IPS-15b (cell line): ENCODE data around the gene MYO1E.
"Not testable (repeated sequence)": the region's sequence is repeated elsewhere in the genome, so short reads cannot be mapped to it uniquely, and the experiment has no call there.

Experiments
- H3K27me3 ChIP-seq: one replicate; pipeline ENCODE4 v1.6.1; 2013; ENCODE audit warnings: low read length; ENCODE audit not compliant: control insufficient read depth, insufficient read depth
- H3K36me3 ChIP-seq: one replicate; pipeline ENCODE4 v1.6.1; 2013; ENCODE audit warnings: low read length; ENCODE audit not compliant: control insufficient read depth, insufficient read depth
- H3K4me1 ChIP-seq: one replicate; pipeline ENCODE4 v1.6.1; 2013; ENCODE audit warnings: mild to moderate bottlenecking, low read length; ENCODE audit not compliant: control insufficient read depth, insufficient read depth
- H3K4me3 ChIP-seq: one replicate; pipeline ENCODE4 v1.5.1; 2013; ENCODE audit warnings: low read depth, low read length
- H3K9ac ChIP-seq: one replicate; pipeline ENCODE4 v1.6.1; 2013; ENCODE audit warnings: low read depth, mild to moderate bottlenecking, low read length
- H3K9me3 ChIP-seq: one replicate; pipeline ENCODE4 v1.6.1; 2013; ENCODE audit warnings: mild to moderate bottlenecking, low read length; ENCODE audit not compliant: control insufficient read depth, insufficient read depth

MYO1E gene

DNA sequence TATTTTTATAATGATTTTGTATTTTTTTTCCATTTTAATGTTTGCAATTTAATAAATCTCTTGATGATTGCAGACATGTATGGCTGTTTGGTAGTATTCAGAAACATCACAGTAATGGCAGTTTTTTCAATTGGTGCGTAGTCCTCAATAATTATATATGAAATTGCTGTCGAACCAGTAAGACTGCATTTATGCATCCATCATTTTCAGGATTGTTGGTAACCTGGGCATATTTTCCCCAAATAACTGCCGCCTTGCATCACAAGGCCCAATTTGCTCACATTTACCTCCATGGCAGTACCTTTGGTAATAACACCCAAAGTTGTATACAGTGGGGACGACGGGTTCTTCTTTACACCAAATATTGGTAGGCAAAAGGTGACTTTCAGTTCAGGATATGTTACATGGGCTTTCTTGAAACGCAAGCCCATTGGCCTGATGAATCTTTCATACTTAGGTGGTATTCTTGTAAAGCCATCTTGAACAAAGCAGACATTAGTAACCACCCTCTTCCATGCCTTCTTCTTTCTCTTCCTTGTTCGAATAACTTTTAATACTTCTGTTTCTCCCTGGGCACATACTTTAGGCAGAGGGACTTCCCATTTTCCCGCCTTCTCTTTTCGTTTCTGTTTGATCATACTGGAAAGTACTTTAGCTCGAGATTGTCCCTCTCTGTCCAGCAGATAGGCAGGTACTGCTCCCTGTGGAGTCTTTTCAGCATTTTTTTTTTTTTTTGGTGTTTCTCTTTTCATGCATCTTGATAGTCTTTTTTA, 28.6 kb upstream of the MYO1E start:
- H3K9ac ChIP-seq, H3K36me3 ChIP-seq, H3K9me3 ChIP-seq, H3K4me3 ChIP-seq: not testable (repeated sequence)
- peaks cover 33% of the 10 kb centered on the region for H3K4me1 ChIP-seq
- H3K27me3 ChIP-seq: peaks cover 38% of the 10 kb centered on the region

DNA sequence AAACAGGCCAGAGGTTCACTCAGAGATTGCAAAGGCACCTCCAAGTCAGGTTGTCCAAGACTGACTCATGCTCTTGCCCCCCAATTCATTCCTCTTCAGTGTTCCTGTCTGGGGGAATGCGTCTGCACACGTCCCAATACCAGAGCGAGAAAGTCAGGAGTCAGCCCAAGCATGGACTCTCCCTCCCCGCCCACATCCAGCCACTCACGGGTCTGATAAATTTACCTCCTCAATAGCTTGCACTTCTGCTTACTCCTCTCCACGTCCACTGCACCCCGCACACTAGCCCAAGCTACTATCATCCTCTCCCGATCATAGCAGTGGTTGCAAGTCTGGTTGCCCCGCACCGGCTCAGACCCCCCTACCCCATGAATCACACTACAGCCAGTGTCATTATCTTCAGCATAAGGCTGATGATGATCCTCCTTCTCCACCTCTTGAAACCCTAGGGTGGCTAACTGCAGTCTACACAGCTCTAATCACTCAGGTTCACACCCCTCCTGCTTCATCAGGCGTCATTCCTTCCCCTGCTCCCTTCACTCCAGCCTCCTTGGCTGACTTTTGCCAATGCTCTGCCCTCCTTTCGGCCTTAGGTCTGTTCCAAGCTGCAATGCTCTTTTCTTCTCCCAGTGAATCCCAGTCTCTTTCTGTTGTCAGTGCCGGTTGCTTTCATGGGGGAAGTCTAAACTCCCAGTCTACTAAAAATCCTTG, 27.6 kb upstream of the MYO1E start:
- Histone ChIP-seq H3K36me3 (no peaks in the 10 kb centered on the region), H3K9me3 (no peaks in the 10 kb centered on the region), H3K9ac (no peak overlapping the region), H3K4me1 (peaks cover 33% of the 10 kb centered on the region), H3K27me3 (peaks cover 38% of the 10 kb centered on the region), H3K4me3 (no peak overlapping the region)

DNA sequence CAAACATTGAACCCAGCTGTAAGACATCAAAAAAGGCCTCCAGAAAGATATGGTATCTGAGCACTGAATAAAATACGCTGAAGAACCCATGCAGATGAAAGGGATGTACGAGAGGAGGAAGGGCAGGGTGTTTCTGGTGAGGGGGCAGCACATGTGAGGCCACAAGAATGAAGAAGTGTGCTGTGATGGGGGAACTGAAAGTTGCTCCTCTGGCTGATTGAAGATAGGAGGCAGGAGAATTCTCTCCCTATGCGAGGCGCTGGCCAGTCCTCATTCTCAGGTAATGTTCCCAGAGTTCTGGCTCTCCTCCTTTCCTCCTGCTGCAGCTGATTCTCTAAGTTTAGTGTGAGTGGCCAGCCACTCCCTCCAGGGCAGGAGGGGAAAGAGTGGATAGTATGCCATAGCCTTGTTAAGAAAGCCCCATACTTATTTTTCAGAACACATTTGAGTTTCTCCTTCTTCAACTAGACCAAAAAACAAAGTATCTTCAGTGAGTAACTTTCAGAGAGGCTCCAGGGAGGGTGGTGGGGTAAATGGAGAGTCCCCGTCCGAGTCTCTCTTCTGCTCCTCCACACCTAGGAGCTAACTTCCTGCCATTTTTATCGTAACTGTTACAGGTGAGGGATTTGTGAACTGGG, 26.9 kb upstream of the MYO1E start:
- H3K9ac ChIP-seq: no peak overlapping the region
- H3K4me3 ChIP-seq: no peak overlapping the region
- peaks cover 33% of the 10 kb centered on the region for H3K4me1 ChIP-seq
- H3K36me3 ChIP-seq: no peaks in the 10 kb centered on the region
- no peaks in the 10 kb centered on the region for H3K9me3 ChIP-seq
- H3K27me3 ChIP-seq: peaks cover 33% of the 10 kb centered on the region

DNA sequence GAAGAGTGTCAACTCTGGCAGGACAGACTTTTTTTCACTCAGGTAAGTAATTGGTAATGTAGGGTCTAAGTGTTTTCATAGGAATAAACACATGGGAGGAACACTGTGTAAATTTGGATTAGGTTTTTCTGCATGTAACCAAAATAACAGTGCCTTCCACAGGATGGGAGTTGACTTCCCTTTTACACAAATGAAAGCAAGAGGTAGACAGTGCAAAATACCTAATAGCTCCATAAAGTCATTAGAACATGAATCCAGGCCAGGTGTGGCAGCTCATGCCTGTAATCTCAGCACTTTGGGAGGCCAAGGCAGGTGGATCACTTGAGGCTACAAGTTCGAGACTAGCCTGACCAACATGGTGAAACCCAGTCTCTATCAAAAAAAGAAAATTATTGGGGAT, 25.5 kb upstream of the MYO1E start:
- Histone ChIP-seq H3K27me3 (peaks cover 27% of the 10 kb centered on the region), H3K9me3 (no peaks in the 10 kb centered on the region), H3K4me3 (no peak overlapping the region), H3K4me1 (peaks cover 29% of the 10 kb centered on the region), H3K36me3 (no peaks in the 10 kb centered on the region), H3K9ac (no peak overlapping the region)

DNA sequence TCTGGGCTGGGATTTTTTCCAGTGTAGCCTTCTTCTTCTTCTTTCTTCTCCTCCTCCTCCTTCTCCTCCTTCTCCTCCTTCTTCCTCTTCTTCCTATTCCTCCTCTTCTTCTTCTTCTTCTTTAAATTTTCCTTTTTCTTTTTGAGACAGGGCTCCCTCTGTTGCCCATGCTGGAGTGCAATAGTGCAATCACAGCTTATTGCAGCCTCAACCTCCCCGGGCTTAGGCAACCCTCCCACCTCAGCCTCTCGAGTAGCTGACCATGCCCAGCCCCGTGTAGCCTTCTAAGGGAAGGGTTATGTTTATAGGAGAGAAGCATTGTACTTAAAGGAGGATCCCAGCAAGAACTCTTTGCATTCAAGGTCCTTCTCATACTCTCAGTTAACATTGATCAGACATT, 24.0 kb upstream of the MYO1E start:
- Histone ChIP-seq H3K9me3 (no peaks in the 10 kb centered on the region), H3K36me3 (no peaks in the 10 kb centered on the region), H3K4me3 (no peak overlapping the region), H3K9ac (no peak overlapping the region), H3K27me3 (peaks cover 23% of the 10 kb centered on the region), H3K4me1 (peaks cover 20% of the 10 kb centered on the region)

DNA sequence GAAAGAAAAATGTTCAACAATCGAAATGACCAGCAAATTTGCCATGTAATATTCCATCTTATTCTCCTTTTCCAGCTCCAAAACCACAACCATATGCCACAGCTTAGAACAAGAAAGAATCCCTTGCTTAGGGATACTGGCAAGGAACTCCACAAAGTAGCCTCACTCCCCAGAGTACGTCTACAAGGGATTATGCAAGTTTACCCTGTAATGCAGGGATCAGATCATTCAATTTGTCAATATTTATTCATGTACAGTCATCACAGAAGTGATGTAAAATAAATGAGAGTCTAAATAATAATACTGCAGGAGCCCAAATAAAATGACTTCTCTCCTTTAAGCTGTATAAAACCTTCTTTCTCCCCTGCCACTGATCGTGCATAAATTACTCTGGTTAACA, 23.5 kb upstream of the MYO1E start:
- Histone ChIP-seq H3K4me1 (peaks cover 16% of the 10 kb centered on the region), H3K36me3 (no peaks in the 10 kb centered on the region), H3K9ac (no peak overlapping the region), H3K9me3 (no peaks in the 10 kb centered on the region), H3K4me3 (no peak overlapping the region), H3K27me3 (peaks cover 23% of the 10 kb centered on the region)

DNA sequence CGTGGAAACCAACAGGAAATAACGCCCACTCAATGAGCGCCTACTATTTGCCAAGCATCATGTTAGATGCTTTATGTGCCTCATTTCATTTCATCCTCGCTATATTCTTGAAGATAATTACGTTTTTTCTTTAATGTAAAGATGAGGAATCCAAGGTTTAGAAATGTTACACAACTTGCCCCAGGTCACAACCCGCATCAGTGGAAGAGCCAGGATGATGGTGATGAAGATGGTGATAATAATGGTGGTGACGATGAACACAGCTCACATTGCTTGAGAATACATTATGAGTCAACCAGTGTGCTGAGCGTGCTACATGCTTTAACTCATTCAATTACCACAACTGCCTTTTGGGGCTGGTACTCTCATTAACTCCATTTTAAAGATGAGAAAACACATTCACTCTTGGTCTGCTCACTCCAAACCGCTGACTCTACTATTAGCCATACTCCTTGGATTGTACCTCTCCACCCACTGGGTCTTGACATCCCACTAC, 21.5 kb upstream of the MYO1E start:
- H3K4me1 ChIP-seq: no peaks in the 10 kb centered on the region
- H3K27me3 ChIP-seq: peaks cover 7% of the 10 kb centered on the region
- H3K36me3 ChIP-seq: no peaks in the 10 kb centered on the region
- no peaks in the 10 kb centered on the region for H3K9me3 ChIP-seq
- H3K4me3 ChIP-seq: no peak overlapping the region
- H3K9ac ChIP-seq: no peak overlapping the region

DNA sequence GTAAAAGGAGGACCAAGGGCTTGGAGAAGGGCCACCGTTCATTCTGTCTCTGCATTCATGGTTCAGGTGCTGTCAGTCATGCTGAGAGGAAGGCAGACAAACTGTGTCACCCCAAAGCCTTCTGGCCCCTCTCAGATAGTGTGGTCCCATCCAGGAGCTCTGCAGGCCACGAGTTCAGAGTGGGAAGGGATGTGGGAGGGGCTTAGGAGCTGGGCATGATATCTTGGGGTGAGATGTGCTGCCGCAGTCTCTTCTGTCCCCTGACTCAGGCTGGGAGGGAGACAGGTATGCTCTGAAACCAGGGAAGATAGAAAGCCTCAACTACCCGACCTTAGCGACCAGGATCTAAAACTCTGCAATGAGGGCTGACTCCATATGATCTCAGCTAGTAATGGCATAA, 19.6 kb upstream of the MYO1E start:
- H3K9me3 ChIP-seq: no peaks in the 10 kb centered on the region
- H3K4me1 ChIP-seq: no peaks in the 10 kb centered on the region
- H3K27me3 ChIP-seq: no peaks in the 10 kb centered on the region
- no peaks in the 10 kb centered on the region for H3K36me3 ChIP-seq
- H3K9ac ChIP-seq: no peak overlapping the region
- no peak overlapping the region for H3K4me3 ChIP-seq

DNA sequence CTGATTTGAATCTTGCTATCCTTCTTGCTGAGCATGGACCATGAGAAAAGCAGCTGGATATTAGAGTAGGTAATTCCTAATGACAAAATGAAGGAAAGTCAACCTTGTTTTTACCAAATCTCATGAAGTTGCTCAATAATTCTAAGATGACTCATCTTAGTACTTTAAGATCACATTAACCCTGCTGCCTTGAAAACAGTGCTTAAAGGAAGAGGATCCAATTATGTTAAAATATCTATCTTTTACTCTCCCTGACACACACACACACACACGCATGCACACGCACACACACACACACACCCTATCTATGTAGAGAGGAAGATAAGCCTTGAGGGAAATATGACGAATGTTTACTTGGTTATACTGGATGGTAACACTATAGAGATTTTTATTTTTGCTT, 16.0 kb upstream of the MYO1E start:
- Histone ChIP-seq H3K27me3 (no peaks in the 10 kb centered on the region), H3K4me3 (no peak overlapping the region), H3K9me3 (no peaks in the 10 kb centered on the region), H3K36me3 (no peaks in the 10 kb centered on the region), H3K9ac (no peak overlapping the region), H3K4me1 (no peaks in the 10 kb centered on the region)

DNA sequence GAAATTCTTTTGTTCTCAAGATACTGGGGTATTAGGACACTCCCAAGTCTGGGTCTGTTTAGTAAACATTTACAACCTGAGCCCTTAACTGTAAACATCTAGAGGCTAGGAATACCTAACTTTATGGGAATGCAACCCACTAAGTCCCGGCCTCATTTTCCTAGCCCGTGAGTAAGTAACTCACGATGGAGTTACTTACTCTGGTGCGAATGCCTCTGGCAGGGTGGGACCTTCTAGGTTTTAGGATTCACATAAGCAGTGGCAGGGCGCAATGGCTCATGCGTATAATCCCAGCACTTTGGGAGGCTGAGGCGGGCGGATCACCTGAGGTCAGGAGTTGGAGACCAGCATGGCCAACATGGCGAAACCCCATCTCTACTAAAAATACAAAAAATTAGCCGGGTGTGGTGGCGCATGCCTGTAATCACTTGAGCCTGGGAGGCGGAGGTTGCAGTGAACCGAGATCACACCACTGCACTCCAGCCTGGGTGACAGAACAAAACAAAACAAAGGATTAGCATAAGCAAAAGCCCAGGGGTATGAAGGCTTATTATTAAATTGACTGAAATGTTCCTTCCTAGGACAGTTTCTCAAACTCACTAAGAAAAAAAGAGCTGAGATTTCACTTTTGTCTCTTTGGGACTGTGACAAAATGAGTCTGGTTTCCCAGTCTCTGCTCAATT, 14.7 kb upstream of the MYO1E start:
- H3K9ac ChIP-seq: not testable (repeated sequence)

DNA sequence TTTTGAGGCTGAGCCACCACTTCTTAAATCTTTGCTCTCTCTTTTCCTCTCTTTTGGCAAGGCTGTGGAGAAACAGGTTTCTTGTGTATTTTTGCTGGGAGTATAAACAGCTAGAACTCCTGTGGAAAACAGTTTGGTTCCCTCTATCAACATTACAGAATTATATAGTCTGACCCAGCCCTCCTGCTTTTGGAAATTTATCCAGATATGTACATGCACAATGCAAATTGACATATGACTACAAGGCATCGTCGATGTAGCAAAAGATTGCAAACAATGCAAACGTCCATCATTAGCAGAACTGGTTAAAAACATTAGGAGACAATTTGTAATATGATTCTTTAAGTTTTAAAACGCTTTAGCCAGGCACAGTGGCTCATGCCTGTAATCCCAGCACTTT, 12.5 kb upstream of the MYO1E start:
- H3K9me3 ChIP-seq: no peaks in the 10 kb centered on the region
- no peak overlapping the region for H3K4me3 ChIP-seq
- no peaks in the 10 kb centered on the region for H3K4me1 ChIP-seq
- H3K36me3 ChIP-seq: peaks cover 4% of the 10 kb centered on the region
- H3K9ac ChIP-seq: no peak overlapping the region
- H3K27me3 ChIP-seq: no peaks in the 10 kb centered on the region

More for the DNA sequence above, 14.7 kb upstream of the MYO1E start:
- H3K36me3 ChIP-seq, H3K9me3 ChIP-seq, H3K27me3 ChIP-seq, H3K4me1 ChIP-seq, H3K4me3 ChIP-seq: not testable (repeated sequence)
